ENCODE results near the gene TNIK.

TNIK gene

GRCh38 chr3:171222995-171223394 lies 237.2 kb downstream of the TNIK start:
- no peak for TF ChIP-seq FOXP2 (optimal IDR thresholded peaks at IDR 0.05; ENCODE audit: borderline replicate concordance, extremely low read depth, extremely low read length, insufficient read depth)
- no peak for TF ChIP-seq SIN3A (IDR thresholded peaks at IDR 0.05; ENCODE audit: borderline replicate concordance, insufficient read depth, low read length)
- no peak for TF ChIP-seq REST (IDR thresholded peaks at IDR 0.05; ENCODE audit: insufficient read depth in 1 of 2, low read depth in 2 of 2, low read length in 2 of 2)
- TF ChIP-seq TAF1 (IDR thresholded peaks at IDR 0.05; ENCODE audit: borderline replicate concordance, insufficient read depth, low read length) = no peak
- TF ChIP-seq POLR2AphosphoS5 (IDR thresholded peaks at IDR 0.05; ENCODE audit: low read depth, low read length) = no peak

- no peak for TF ChIP-seq POLR2AphosphoS5 (IDR thresholded peaks at IDR 0.05; ENCODE audit: low read depth, low read length)
- no peak for TF ChIP-seq TAF1 (IDR thresholded peaks at IDR 0.05; ENCODE audit: borderline replicate concordance, insufficient read depth, low read length)
- TF ChIP-seq SIN3A (IDR thresholded peaks at IDR 0.05; ENCODE audit: borderline replicate concordance, insufficient read depth, low read length) = no peak
- no peak for TF ChIP-seq FOXP2 (optimal IDR thresholded peaks at IDR 0.05; ENCODE audit: borderline replicate concordance, extremely low read depth, extremely low read length, insufficient read depth)
- TF ChIP-seq REST (IDR thresholded peaks at IDR 0.05; ENCODE audit: insufficient read depth in 1 of 2, low read depth in 2 of 2, low read length in 2 of 2) = no peak
Observed at GRCh38 chr3:171221597-171221996, 238.6 kb downstream of the TNIK start.

GRCh38 chr3:171221104-171221503 lies 239.1 kb downstream of the TNIK start:
- TF ChIP-seq REST (IDR thresholded peaks at IDR 0.05; ENCODE audit: insufficient read depth in 1 of 2, low read depth in 2 of 2, low read length in 2 of 2) = no peak
- no peak for TF ChIP-seq SIN3A (IDR thresholded peaks at IDR 0.05; ENCODE audit: borderline replicate concordance, insufficient read depth, low read length)
- TF ChIP-seq POLR2AphosphoS5 (IDR thresholded peaks at IDR 0.05; ENCODE audit: low read depth, low read length) = no peak
- no peak for TF ChIP-seq FOXP2 (optimal IDR thresholded peaks at IDR 0.05; ENCODE audit: borderline replicate concordance, extremely low read depth, extremely low read length, insufficient read depth)
- TF ChIP-seq TAF1 (IDR thresholded peaks at IDR 0.05; ENCODE audit: borderline replicate concordance, insufficient read depth, low read length) = no peak

- TF ChIP-seq REST (IDR thresholded peaks at IDR 0.05; ENCODE audit: insufficient read depth in 1 of 2, low read depth in 2 of 2, low read length in 2 of 2) (no peak), TAF1 (IDR thresholded peaks at IDR 0.05; ENCODE audit: borderline replicate concordance, insufficient read depth, low read length) (no peak), POLR2AphosphoS5 (IDR thresholded peaks at IDR 0.05; ENCODE audit: low read depth, low read length) (no peak), FOXP2 (optimal IDR thresholded peaks at IDR 0.05; ENCODE audit: borderline replicate concordance, extremely low read depth, extremely low read length, insufficient read depth) (no peak), SIN3A (IDR thresholded peaks at IDR 0.05; ENCODE audit: borderline replicate concordance, insufficient read depth, low read length) (no peak)
Observed at GRCh38 chr3:171219258-171219657, 240.9 kb downstream of the TNIK start.

GRCh38 chr3:171218069-171218468 lies 242.1 kb downstream of the TNIK start:
- TF ChIP-seq POLR2AphosphoS5 (IDR thresholded peaks at IDR 0.05; ENCODE audit: low read depth, low read length) = no peak
- no peak for TF ChIP-seq FOXP2 (optimal IDR thresholded peaks at IDR 0.05; ENCODE audit: borderline replicate concordance, extremely low read depth, extremely low read length, insufficient read depth)
- TF ChIP-seq TAF1 (IDR thresholded peaks at IDR 0.05; ENCODE audit: borderline replicate concordance, insufficient read depth, low read length) = no peak
- no peak for TF ChIP-seq REST (IDR thresholded peaks at IDR 0.05; ENCODE audit: insufficient read depth in 1 of 2, low read depth in 2 of 2, low read length in 2 of 2)
- no peak for TF ChIP-seq SIN3A (IDR thresholded peaks at IDR 0.05; ENCODE audit: borderline replicate concordance, insufficient read depth, low read length)

Data from PFSK-1 (cell line).